WTC11 (cell line): ENCODE data around the gene APRT. TPM values are rescaled to one million over a fixed set of nuclear protein-coding genes. Genes with fewer than 3 reads are reported as not detected.

ENCODE experiments used
- ATAC-seq: fragments of 200-7000 bp; cut with Tn5 transposase; 2 replicates; pipeline ENCODE4 v1.10.0; 2021; ENCODE audit warnings: mild to moderate bottlenecking, moderate library complexity
- CTCF ChIA-PET: fragments of 300-600 bp; sonication (Branson Sonifier 250); formaldehyde crosslinking; loops from one replicate; lab custom pipeline; 2021; ENCODE audit warnings: antibody characterized with exemption; lab: Charles Lee
- POLR2A ChIA-PET: fragments of 350-600 bp; sonication (Branson Sonifier 250); formaldehyde crosslinking; loops from one replicate; lab custom pipeline; 2021; ENCODE audit warnings: antibody characterized with exemption; lab: Charles Lee
- DNase-seq: peaks from one replicate; pipeline ENCODE4 v3.0.0; 2021; ENCODE audit warnings: low spot score
- H3K27ac Mint-ChIP-seq: 2 replicates; pipeline ENCODE4 v1.8.0; 2021; ENCODE audit warnings: mixed read lengths
- H3K27me3 Mint-ChIP-seq: 2 replicates; pipeline ENCODE4 v1.8.0; 2021; ENCODE audit warnings: low read depth, mild to moderate bottlenecking, moderate library complexity, mixed read lengths
- H3K36me3 Mint-ChIP-seq: 2 replicates; pipeline ENCODE4 v1.8.0; 2021; ENCODE audit warnings: mixed read lengths
- H3K4me1 Mint-ChIP-seq: 2 replicates; pipeline ENCODE4 v1.8.0; 2022; ENCODE audit warnings: mixed read lengths
- H3K4me3 Mint-ChIP-seq: 2 replicates; pipeline ENCODE4 v1.8.0; 2021; ENCODE audit warnings: mild to moderate bottlenecking, moderate library complexity, mixed read lengths
- H3K9me3 Mint-ChIP-seq: 2 replicates; pipeline ENCODE4 v1.8.0; 2021; ENCODE audit warnings: mixed read lengths
- ARID4B ChIP-seq: sonication (generic); formaldehyde crosslinking; IDR thresholded peaks from 2 replicates; pipeline ENCODE4 v1.8.0; 2023; ENCODE audit warnings: missing genetic modification reagents, mild to moderate bottlenecking, borderline replicate concordance
- CREM ChIP-seq: sonication (generic); formaldehyde crosslinking; IDR thresholded peaks from 2 replicates; pipeline ENCODE4 v1.8.1; 2022; ENCODE audit warnings: mild to moderate bottlenecking, missing genetic modification reagents, moderate library complexity
- EMX1 ChIP-seq: fragments of 250-450 bp; sonication (Bioruptor Pico); IDR thresholded peaks from 2 replicates; pipeline ENCODE4 v1.8.0; 2021; ENCODE audit warnings: mild to moderate bottlenecking
- KAT7 ChIP-seq: sonication (generic); formaldehyde crosslinking; IDR thresholded peaks from 2 replicates; pipeline ENCODE4 v1.8.1; 2023; ENCODE audit warnings: missing genetic modification reagents, mild to moderate bottlenecking, borderline replicate concordance
- MAX ChIP-seq: sonication (generic); formaldehyde crosslinking; IDR thresholded peaks from 2 replicates; pipeline ENCODE4 v1.8.0; 2022; ENCODE audit warnings: mild to moderate bottlenecking, missing genetic modification reagents
- NR1H2 ChIP-seq: sonication (generic); formaldehyde crosslinking; IDR thresholded peaks from 2 replicates; pipeline ENCODE4 v1.9.0; 2021; ENCODE audit warnings: mild to moderate bottlenecking, moderate library complexity, missing genetic modification reagents
- PREB ChIP-seq: sonication (generic); formaldehyde crosslinking; IDR thresholded peaks from 2 replicates; pipeline ENCODE4 v1.8.1; 2022; ENCODE audit warnings: mild to moderate bottlenecking, missing genetic modification reagents, moderate library complexity, borderline replicate concordance
- RORB ChIP-seq: fragments of 250-450 bp; sonication (Bioruptor Pico); IDR thresholded peaks from 2 replicates; pipeline ENCODE4 v1.9.0; 2021; ENCODE audit warnings: mild to moderate bottlenecking
- SP1 ChIP-seq: sonication (generic); formaldehyde crosslinking; conservative IDR thresholded peaks from 2 replicates; pipeline ENCODE4 v1.8.1; 2022; ENCODE audit warnings: missing genetic modification reagents
- TCF7 ChIP-seq: sonication (generic); formaldehyde crosslinking; IDR thresholded peaks from 2 replicates; pipeline ENCODE4 v1.8.0; 2022; ENCODE audit warnings: mild to moderate bottlenecking, low read depth, missing genetic modification reagents, moderate library complexity
- ZBTB43 ChIP-seq: sonication (generic); formaldehyde crosslinking; IDR thresholded peaks from 2 replicates; pipeline ENCODE4 v1.8.1; 2023; ENCODE audit warnings: mild to moderate bottlenecking, missing genetic modification reagents
- ZNF138 ChIP-seq: sonication (generic); formaldehyde crosslinking; conservative IDR thresholded peaks from 2 replicates; pipeline ENCODE4 v1.8.1; 2022; ENCODE audit warnings: mild to moderate bottlenecking, moderate library complexity, missing genetic modification reagents
- ZNF263 ChIP-seq: sonication (generic); formaldehyde crosslinking; IDR thresholded peaks from 2 replicates; pipeline ENCODE4 v1.8.1; 2022; ENCODE audit warnings: low read depth, mild to moderate bottlenecking, moderate library complexity, missing genetic modification reagents
- ZNF423 ChIP-seq: fragments of 250-450 bp; sonication (Bioruptor Pico); IDR thresholded peaks from 2 replicates; pipeline ENCODE4 v2.1.2; 2022; ENCODE audit warnings: mild to moderate bottlenecking, moderate library complexity
- total RNA-seq: library from RNA; stranded (reverse); gene quantifications from 3 replicates; pipeline ENCODE4 v1.2.3, GENCODE V29; 2021

APRT gene
- total RNA-seq, 1 experiment from 2014 or later: 288 TPM

GRCh38 chr16:88807626-88808453 is 3.9 kb downstream of the APRT start (continued):
- TF ChIP-seq ARID4B (CRISPR knock-in tag) (no peak), ZNF138 (no peak), NR1H2 (CRISPR knock-in tag) (no peak; the same call in 1 of the 2 replicates), ZNF263 (no peak), ZBTB43 (no peak), MAX (CRISPR knock-in tag) (no peak), CREM (peak; percentile 56; the same call in 1 of the 2 replicates), SP1 (no peak), EMX1 (CRISPR knock-in tag) (no peak), KAT7 (CRISPR knock-in tag) (no peak), RORB (CRISPR knock-in tag) (no peak), PREB (CRISPR knock-in tag) (no peak), TCF7 (CRISPR knock-in tag) (0 out of 2 replicates have a peak, but pooled peaks have one; percentile 32), ZNF423 (no peak)
- TF ChIP-seq, all 79 proteins: peak for 9

GRCh38 chr16:88807142-88807625 is 4.5 kb downstream of the APRT start:
- no peak overlapping the region for H3K4me3 Mint-ChIP-seq
- DNase-seq (no peak), ATAC-seq (no peak)
- H3K9me3 Mint-ChIP-seq: no peaks in the 10 kb centered on the region
- POLR2A ChIA-PET: no interaction called here
- CTCF ChIA-PET: interaction anchor here (0.6 to 5.7 kb wide), 3 partner anchors 27 to 70 kb away, joined by 3 to 34 read pairs (median 5); no protein-coding TSS in a partner anchor
- H3K4me1 Mint-ChIP-seq: peaks cover 11% of the 10 kb centered on the region
- TF ChIP-seq PREB (CRISPR knock-in tag): no peak
- TF ChIP-seq NR1H2 (CRISPR knock-in tag): 0 out of 2 replicates have a peak, but pooled peaks have one; percentile 33
- peaks cover 39% of the 10 kb centered on the region for H3K36me3 Mint-ChIP-seq
- H3K27ac Mint-ChIP-seq: no peak overlapping the region
- H3K27me3 Mint-ChIP-seq: no peaks in the 10 kb centered on the region
